ENCODE measurements around the gene HMGB3. TPM values are rescaled to one million over a fixed set of nuclear protein-coding genes. Genes with fewer than 3 reads are reported as not detected.
A peak's percentile ranks its signal among the peaks of the same experiment; 100 is the strongest.

HMGB3 gene
- 14.7 TPM for polyA plus RNA-seq (2012; ENCODE audit: insufficient read length, low read depth)

DNA sequence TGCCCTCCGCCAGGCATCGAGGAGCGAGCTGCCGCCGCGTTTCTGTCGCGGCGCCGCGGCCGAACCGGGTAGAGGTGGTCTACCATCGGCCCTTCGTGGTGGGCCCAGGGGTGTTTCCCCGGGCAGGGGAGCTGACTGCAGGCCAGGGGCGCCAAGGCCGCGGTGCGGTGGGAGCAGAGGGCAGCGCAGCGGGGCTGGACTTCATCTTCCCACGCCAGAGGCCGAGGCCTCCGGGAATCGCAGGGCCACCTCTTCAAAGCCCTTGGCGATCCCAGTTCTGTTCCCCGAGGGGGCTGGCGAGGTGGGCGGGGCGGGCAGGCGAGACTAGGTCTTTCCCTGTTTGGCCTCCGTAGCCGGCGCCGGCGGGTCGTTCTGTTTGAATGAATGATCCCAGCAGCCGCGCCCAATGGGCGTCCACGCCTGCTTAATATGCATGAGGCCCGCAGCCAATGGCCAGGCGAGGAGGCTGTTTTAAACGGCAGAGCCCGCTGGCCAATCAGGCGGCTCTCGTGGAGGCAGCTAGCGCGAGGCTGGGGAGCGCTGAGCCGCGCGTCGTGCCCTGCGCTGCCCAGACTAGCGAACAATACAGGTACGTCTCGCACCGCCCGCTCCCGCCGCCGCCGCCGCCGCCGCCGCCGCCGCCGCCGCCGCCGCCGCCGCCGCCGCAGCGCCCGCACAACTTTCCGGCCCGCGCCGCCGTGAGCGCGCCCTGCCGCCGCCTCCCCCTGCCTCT, at the start of gene HMGB3:
HMGB3 (plus strand) TSS at position 548 of the 733 bp plus-strand sequence. CDS start 2,265 bp downstream, outside the sequence.
- TF ChIP-seq SIN3A (IDR thresholded peaks at IDR 0.05; ENCODE audit: borderline replicate concordance, insufficient read depth, low read length) (no peak), POLR2AphosphoS5 (IDR thresholded peaks at IDR 0.05; ENCODE audit: low read depth, low read length) (0 out of 2 replicates have a peak, but pooled peaks have one; percentile 38), TAF1 (IDR thresholded peaks at IDR 0.05; ENCODE audit: borderline replicate concordance, insufficient read depth, low read length) (no peak), FOXP2 (optimal IDR thresholded peaks at IDR 0.05; ENCODE audit: borderline replicate concordance, extremely low read depth, extremely low read length, insufficient read depth) (peak; percentile 26)

DNA sequence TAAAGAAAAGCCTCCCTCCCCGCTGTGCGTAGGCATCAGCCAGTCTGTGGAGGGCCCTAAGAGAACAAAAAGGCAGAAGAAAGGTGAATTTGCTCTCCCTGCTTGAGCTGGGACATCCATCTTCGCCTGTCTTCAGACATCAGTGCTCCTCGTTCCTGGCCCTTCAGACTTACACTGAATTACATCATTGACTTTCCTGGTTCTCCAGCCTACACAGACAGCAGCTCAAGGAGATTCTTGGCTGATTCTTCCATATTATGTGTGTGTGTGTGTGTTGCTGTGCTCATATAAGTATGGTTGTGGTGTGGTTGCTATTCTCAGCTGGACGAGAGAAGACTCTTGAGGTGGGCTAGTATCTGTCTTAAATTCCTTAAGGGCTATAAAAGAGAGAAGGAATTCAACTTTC, 49.2 kb upstream of the HMGB3 start:
- no peak for TF ChIP-seq FOXP2 (optimal IDR thresholded peaks at IDR 0.05; ENCODE audit: borderline replicate concordance, extremely low read depth, extremely low read length, insufficient read depth)

- TF ChIP-seq SIN3A (IDR thresholded peaks at IDR 0.05; ENCODE audit: borderline replicate concordance, insufficient read depth, low read length) (no peak), TAF1 (IDR thresholded peaks at IDR 0.05; ENCODE audit: borderline replicate concordance, insufficient read depth, low read length) (no peak), POLR2AphosphoS5 (IDR thresholded peaks at IDR 0.05; ENCODE audit: low read depth, low read length) (no peak), FOXP2 (optimal IDR thresholded peaks at IDR 0.05; ENCODE audit: borderline replicate concordance, extremely low read depth, extremely low read length, insufficient read depth) (no peak), REST (IDR thresholded peaks at IDR 0.05; ENCODE audit: insufficient read depth in 1 of 2, low read depth in 2 of 2, low read length in 2 of 2) (no peak)
Observed at GRCh38 chrX:150934453-150934852, 48.7 kb upstream of the HMGB3 start.

DNA sequence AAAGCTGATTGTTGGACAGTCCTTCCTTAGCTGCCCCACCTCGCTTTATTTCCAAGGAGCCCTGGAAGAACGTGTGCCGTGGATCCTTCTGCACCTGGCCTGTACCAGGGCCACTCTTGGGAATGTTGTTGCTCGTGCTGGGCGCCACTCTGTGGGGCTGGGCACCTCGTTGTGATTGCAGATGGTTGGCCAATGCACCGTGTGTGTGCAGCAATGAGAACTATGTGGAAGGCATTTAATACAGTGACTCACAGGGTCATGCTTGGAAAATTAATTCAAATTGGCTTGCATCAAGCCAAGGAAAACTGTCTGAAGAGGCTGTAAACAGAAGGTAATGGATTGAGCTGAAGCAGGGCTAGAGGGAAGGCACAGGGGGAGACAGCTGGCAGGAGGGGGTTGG, 47.7 kb upstream of the HMGB3 start:
- no peak for TF ChIP-seq POLR2AphosphoS5 (IDR thresholded peaks at IDR 0.05; ENCODE audit: low read depth, low read length)
- TF ChIP-seq TAF1 (IDR thresholded peaks at IDR 0.05; ENCODE audit: borderline replicate concordance, insufficient read depth, low read length): no peak
- TF ChIP-seq SIN3A (IDR thresholded peaks at IDR 0.05; ENCODE audit: borderline replicate concordance, insufficient read depth, low read length): no peak
- no peak for TF ChIP-seq FOXP2 (optimal IDR thresholded peaks at IDR 0.05; ENCODE audit: borderline replicate concordance, extremely low read depth, extremely low read length, insufficient read depth)
- TF ChIP-seq REST (IDR thresholded peaks at IDR 0.05; ENCODE audit: insufficient read depth in 1 of 2, low read depth in 2 of 2, low read length in 2 of 2): no peak

DNA sequence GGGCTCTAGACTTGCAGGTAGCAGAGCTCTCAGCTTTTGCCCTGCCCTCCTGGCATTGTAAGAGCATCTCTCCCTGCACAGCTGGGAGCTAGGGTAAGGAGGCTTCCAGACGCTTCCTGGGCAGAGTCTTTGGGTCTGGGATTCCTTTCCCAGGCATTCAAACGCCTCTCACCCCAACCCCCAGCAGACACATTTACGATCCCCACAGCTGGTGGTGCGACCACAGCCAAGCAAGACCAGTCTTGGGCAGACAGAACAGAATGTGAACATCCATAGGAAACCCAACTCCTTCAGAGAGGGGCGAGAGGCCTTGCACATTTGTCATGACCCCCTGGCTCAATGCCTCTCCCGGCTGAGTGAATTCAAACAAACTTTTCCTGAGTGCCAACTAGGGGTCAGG, 46.6 kb upstream of the HMGB3 start:
- TF ChIP-seq POLR2AphosphoS5 (IDR thresholded peaks at IDR 0.05; ENCODE audit: low read depth, low read length) (no peak), TAF1 (IDR thresholded peaks at IDR 0.05; ENCODE audit: borderline replicate concordance, insufficient read depth, low read length) (no peak), REST (IDR thresholded peaks at IDR 0.05; ENCODE audit: insufficient read depth in 1 of 2, low read depth in 2 of 2, low read length in 2 of 2) (no peak), FOXP2 (optimal IDR thresholded peaks at IDR 0.05; ENCODE audit: borderline replicate concordance, extremely low read depth, extremely low read length, insufficient read depth) (no peak), SIN3A (IDR thresholded peaks at IDR 0.05; ENCODE audit: borderline replicate concordance, insufficient read depth, low read length) (no peak)

GRCh38 chrX:150940844-150941495, 42.2 kb upstream of the HMGB3 start:
- no peak for TF ChIP-seq REST (IDR thresholded peaks at IDR 0.05; ENCODE audit: insufficient read depth in 1 of 2, low read depth in 2 of 2, low read length in 2 of 2)
- TF ChIP-seq FOXP2 (optimal IDR thresholded peaks at IDR 0.05; ENCODE audit: borderline replicate concordance, extremely low read depth, extremely low read length, insufficient read depth): no peak
- TF ChIP-seq SIN3A (IDR thresholded peaks at IDR 0.05; ENCODE audit: borderline replicate concordance, insufficient read depth, low read length): no peak
- no peak for TF ChIP-seq TAF1 (IDR thresholded peaks at IDR 0.05; ENCODE audit: borderline replicate concordance, insufficient read depth, low read length)
- TF ChIP-seq POLR2AphosphoS5 (IDR thresholded peaks at IDR 0.05; ENCODE audit: low read depth, low read length): no peak
